Epidermal melanocyte (primary cell): ENCODE data around the gene CNDP2.

Source experiments
- DNase-seq: peaks from one replicate; pipeline ENCODE4 v3.0.0; 2011; ENCODE audit warnings: low spot score; ENCODE audit not compliant: insufficient read length

The CNDP2 gene

GRCh38 chr18:74472312-74472711 lies 23.9 kb upstream of the CNDP2 start:
- DNase-seq, result no peak

- no peak for DNase-seq
Measured at GRCh38 chr18:74473976-74474640, 22.1 kb upstream of the CNDP2 start.

- DNase-seq, result no peak
Measured at GRCh38 chr18:74476140-74476539, 20.0 kb upstream of the CNDP2 start.

GRCh38 chr18:74477771-74478170 lies 18.4 kb upstream of the CNDP2 start:
- no peak for DNase-seq

- no peak for DNase-seq
Measured at GRCh38 chr18:74478316-74478715, 17.8 kb upstream of the CNDP2 start.

GRCh38 chr18:74478880-74479279 lies 17.3 kb upstream of the CNDP2 start:
- DNase-seq, result no peak

- no peak for DNase-seq
Measured at GRCh38 chr18:74479486-74480148, 16.5 kb upstream of the CNDP2 start.

GRCh38 chr18:74480149-74480651 lies 16.0 kb upstream of the CNDP2 start:
- no peak for DNase-seq

- DNase-seq, result no peak
Measured at GRCh38 chr18:74482697-74483096, 13.5 kb upstream of the CNDP2 start.

GRCh38 chr18:74486119-74486849 lies 9.9 kb upstream of the CNDP2 start:
- no peak for DNase-seq

GRCh38 chr18:74488354-74488753 lies 7.8 kb upstream of the CNDP2 start:
- DNase-seq, result no peak

- DNase-seq, result no peak
Measured at GRCh38 chr18:74488864-74489263, 7.3 kb upstream of the CNDP2 start.

- DNase-seq, result no peak
Measured at GRCh38 chr18:74489676-74490075, 6.5 kb upstream of the CNDP2 start.

- DNase-seq, result no peak
Measured at GRCh38 chr18:74492259-74492658, 3.9 kb upstream of the CNDP2 start.

GRCh38 chr18:74493689-74494088 lies 2.5 kb upstream of the CNDP2 start:
- no peak for DNase-seq

GRCh38 chr18:74494514-74494913 lies 1.6 kb upstream of the CNDP2 start:
- no peak for DNase-seq

GRCh38 chr18:74496508-74497323 lies 553 bp downstream of the CNDP2 start:
- DNase-seq, result no peak

- no peak for DNase-seq
Measured at GRCh38 chr18:74497324-74497676, 1.1 kb downstream of the CNDP2 start.

GRCh38 chr18:74497778-74498177 lies 1.6 kb downstream of the CNDP2 start:
- no peak for DNase-seq

- DNase-seq, result no peak
Measured at GRCh38 chr18:74498712-74499627, 2.8 kb downstream of the CNDP2 start.

- no peak for DNase-seq
Measured at GRCh38 chr18:74499633-74500032, 3.5 kb downstream of the CNDP2 start.
